Left lung (tissue), 10 donors: Measurements from ENCODE around the gene ZNF597. TPM values are rescaled to one million over a fixed set of nuclear protein-coding genes. Genes with fewer than 3 reads are reported as not detected.
A peak's percentile ranks its signal among the peaks of the same experiment; 100 is the strongest.

Source experiments
- ATAC-seq: fragments of 200-7000 bp; cut with Tn5 transposase; one replicate; pipeline ENCODE4 v1.9.1; 2020; ENCODE audit warnings: moderate library complexity
- DNase-seq, 4 donors: peaks; one replicate each; pipeline ENCODE4 v3.0.0-alpha.2; 2013 to 2020
- H3K27ac ChIP-seq, 2 donors: fragments of 200-600 bp; sonication (generic) in 1 of 2; one replicate each; pipeline versions ENCODE4 v1.5.0 to v1.8.0; 2020 to 2021
- H3K27me3 ChIP-seq, 2 donors: fragments of 200-600 bp; sonication (generic) in 1 of 2; one replicate each; pipeline versions ENCODE4 v1.5.0 to v1.8.0; 2020 to 2021
- H3K36me3 ChIP-seq, 2 donors: fragments of 200-600 bp; sonication (generic) in 1 of 2; one replicate each; pipeline versions ENCODE4 v1.5.0 to v1.8.0; 2020 to 2021
- H3K4me1 ChIP-seq, 2 donors: fragments of 200-600 bp; one replicate each; pipeline ENCODE4 v1.8.0; 2021
- H3K4me3 ChIP-seq, 2 donors: fragments of 200-600 bp; sonication (generic) in 1 of 2; one replicate each; pipeline versions ENCODE4 v1.5.0 to v1.8.0; 2020 to 2021; ENCODE audit warnings: mild to moderate bottlenecking in 1 of 2
- H3K9me3 ChIP-seq, 2 donors: fragments of 200-600 bp; sonication (generic) in 1 of 2; one replicate each; pipeline versions ENCODE4 v1.5.0 to v1.8.0; 2020 to 2021
- intact Hi-C, 2 donors: fragments of 100-400 bp; cut with DNase I; formaldehyde crosslinking; loops; one replicate each; pipeline versions ENCODE4 v1.11.2 to v1.14.2; 2022
- polyA plus RNA-seq, 6 donors: library from polyadenylated mRNA; unstranded; fragments of 120-200 nt; gene quantifications; one replicate each; pipeline ENCODE4 v1.2.1, GENCODE V29; 2013; ENCODE audit not compliant: insufficient read length in 6 of 6
- total RNA-seq, 2 donors: library from RNA; stranded (reverse); fragmentation: NEBNext Ultra II Directional; extraction: Animal tissue kit (Norgen Biotek cat#: 25700); gene quantifications; one replicate each; pipeline ENCODE4 v1.2.1, GENCODE V29; 2021
- TF ChIP-seq, protein P1 (sequence below), 2 donors: fragments of 200-600 bp; sonication (generic) in 1 of 2; IDR thresholded peaks; one replicate each; pipeline versions ENCODE4 v1.5.0 to v1.8.0; 2021; ENCODE audit warnings: antibody characterized with exemption in 2 of 2
- donor health status: DM: no; HTN: yes; CAD: no.
- donor health status: DM: no; HTN: no; CAD: no.

The ZNF597 gene
- total and polyA plus RNA-seq, 8 donors, result 3.2 to 4.8 (median 4.2) TPM

DNA sequence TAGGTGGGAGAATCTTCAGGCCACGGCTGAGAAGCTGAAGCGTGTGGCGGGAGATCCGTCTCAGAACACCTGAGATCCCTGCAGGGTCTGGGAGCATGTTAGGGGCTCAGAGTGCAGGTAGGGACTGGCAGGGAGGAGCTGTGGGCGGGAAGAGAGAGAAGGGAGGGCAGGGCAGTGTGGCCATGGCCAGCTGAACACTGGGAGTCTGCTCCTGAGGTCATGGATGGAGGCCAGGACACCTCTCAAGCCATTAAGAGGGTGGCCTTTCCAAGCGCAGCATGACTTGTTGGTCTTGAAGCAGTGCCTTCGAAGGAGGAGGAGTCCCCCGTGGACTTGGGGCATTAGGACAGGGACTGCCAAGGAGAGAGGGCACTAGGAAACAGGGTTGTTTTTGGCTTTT lies 23.9 kb upstream of the ZNF597 start:
- Histone ChIP-seq H3K9me3 (no peaks in the 10 kb centered on the region), H3K36me3 (peaks cover 0 to 36% of the 10 kb centered on the region in 2 donors), H3K4me3 (no peak overlapping the region), H3K27me3 (no peaks in the 10 kb centered on the region), H3K27ac (no peak overlapping the region), H3K4me1 (peaks cover 0 to 42% of the 10 kb centered on the region in 2 donors)
- ATAC-seq (peak; percentile 78), DNase-seq (no peak)
- intact Hi-C loops, result no loop called here
- TF ChIP-seq, protein P1, sequence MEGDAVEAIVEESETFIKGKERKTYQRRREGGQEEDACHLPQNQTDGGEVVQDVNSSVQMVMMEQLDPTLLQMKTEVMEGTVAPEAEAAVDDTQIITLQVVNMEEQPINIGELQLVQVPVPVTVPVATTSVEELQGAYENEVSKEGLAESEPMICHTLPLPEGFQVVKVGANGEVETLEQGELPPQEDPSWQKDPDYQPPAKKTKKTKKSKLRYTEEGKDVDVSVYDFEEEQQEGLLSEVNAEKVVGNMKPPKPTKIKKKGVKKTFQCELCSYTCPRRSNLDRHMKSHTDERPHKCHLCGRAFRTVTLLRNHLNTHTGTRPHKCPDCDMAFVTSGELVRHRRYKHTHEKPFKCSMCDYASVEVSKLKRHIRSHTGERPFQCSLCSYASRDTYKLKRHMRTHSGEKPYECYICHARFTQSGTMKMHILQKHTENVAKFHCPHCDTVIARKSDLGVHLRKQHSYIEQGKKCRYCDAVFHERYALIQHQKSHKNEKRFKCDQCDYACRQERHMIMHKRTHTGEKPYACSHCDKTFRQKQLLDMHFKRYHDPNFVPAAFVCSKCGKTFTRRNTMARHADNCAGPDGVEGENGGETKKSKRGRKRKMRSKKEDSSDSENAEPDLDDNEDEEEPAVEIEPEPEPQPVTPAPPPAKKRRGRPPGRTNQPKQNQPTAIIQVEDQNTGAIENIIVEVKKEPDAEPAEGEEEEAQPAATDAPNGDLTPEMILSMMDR (IDR thresholded peaks at IDR 0.05), result no peak

DNA sequence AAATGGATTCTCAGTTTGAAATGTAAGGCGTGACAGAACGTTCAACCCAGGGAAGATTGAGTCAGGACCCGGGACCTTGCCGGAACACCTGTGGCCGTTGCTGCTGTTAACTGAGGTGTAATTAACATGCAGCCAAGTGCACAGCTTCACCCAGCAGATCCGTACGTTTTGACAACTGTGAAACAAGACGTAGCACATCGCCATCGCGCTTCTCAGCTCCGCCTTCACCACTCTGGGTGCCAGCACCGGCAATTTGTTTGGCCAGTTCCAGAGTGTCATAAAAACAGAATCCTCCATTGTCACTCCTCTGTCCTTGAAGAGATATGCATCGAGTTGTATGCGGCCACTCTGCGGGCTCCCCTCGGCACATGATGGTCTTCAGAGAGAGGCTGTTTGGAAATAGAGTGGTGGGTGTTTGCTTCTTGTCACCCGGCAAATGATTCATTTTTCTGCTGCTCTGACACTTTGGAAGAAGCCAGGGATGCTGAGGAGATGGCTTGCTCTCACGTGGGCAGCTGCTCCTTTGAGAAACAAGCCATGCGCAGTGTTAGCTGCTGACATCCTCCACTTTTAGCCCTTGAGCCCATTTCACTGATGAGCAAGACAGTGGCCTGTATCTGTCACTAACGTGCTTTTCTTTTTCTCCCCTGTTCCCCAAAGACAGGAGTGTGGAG lies 22.7 kb upstream of the ZNF597 start:
- Histone ChIP-seq H3K27ac (no peak overlapping the region), H3K27me3 (no peaks in the 10 kb centered on the region), H3K4me1 (peaks cover 3 to 53% of the 10 kb centered on the region in 2 donors), H3K36me3 (peaks cover 0 to 33% of the 10 kb centered on the region in 2 donors), H3K4me3 (no peak overlapping the region), H3K9me3 (no peaks in the 10 kb centered on the region)
- TF ChIP-seq, protein P1 (IDR thresholded peaks at IDR 0.05), result no peak
- DNase-seq (no peak), ATAC-seq (no peak)
- intact Hi-C loops, result no loop called here

DNA sequence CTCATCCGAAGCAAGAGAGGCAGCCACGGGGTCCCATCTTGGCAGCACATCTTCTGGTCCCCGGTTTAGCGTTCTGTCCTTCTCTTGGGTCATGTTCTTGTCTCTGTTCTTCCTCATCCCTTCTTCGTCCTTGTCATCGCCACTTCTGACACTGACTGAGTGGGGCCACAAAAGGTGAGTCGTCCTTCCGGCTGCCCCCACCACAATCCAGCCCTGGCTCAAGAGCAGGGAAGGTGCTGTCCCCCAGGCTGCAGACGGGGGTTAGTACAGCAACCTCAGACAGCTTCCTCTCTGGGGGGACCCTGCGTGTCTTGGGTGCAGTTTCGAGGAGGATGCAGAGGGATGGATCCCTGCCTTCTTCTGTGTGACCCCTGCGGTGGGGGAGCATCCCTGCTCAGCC lies 22.0 kb upstream of the ZNF597 start:
- ATAC-seq (no peak), DNase-seq (no peak)
- H3K9me3 ChIP-seq, result no peaks in the 10 kb centered on the region
- intact Hi-C loops, result no loop called here
- TF ChIP-seq, protein P1 (IDR thresholded peaks at IDR 0.05), result no peak
- no peak overlapping the region for H3K27ac ChIP-seq
- H3K27me3 ChIP-seq, result no peaks in the 10 kb centered on the region
- peaks cover 11 to 60% of the 10 kb centered on the region in 2 donors for H3K4me1 ChIP-seq
- peaks cover 0 to 33% of the 10 kb centered on the region in 2 donors for H3K36me3 ChIP-seq
- H3K4me3 ChIP-seq, result no peak overlapping the region

DNA sequence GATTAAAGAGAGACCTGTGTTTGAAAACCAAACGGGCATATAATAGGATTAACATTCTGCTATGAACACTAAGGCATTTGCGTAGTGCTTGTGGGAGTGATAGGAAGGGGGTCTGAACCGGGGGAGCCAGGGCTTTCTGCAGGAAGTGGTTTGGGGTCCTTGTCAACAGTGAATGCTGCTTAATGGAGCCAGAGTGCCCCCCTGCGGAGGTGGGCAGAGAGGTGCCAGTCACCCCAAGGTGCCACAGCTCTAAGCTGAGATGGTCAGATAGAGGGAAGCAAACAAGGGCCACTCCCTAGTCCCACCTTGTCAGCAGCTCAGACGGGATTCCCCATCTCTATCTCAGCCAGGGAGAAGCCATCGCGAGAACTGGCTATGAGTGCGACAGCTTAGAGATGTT lies 17.8 kb upstream of the ZNF597 start:
- ATAC-seq, result no peak
- TF ChIP-seq, protein P1 (IDR thresholded peaks at IDR 0.05), result no peak
- Histone ChIP-seq H3K27me3 (no peaks in the 10 kb centered on the region), H3K36me3 (peaks cover 0 to 10% of the 10 kb centered on the region in 2 donors), H3K4me1 (peaks cover 30 to 70% of the 10 kb centered on the region in 2 donors), H3K9me3 (no peaks in the 10 kb centered on the region), H3K4me3 (no peak overlapping the region), H3K27ac (peak overlapping the region in 1 of 2 donors; percentile 5)
- no peak for DNase-seq
- intact Hi-C loops, result no loop called here

DNA sequence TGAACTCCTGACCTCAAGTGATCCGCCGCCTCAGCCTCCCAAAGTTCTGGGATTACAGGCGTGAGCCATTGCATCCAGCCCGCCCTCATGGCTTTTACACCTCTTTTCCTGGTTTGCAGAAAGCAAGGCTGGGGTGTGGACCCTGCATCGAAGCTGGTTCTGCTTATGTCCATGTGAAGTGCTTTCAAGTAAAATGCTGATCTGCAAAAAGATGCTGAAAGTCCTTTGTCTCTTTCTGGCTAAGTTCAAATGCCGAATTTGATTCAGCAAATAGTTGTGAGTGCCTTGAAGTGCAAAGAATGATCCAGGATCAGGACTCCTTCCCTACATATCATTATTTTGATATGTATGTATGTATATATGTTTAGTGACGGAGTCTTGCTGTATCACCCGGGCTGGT lies 17.3 kb upstream of the ZNF597 start:
- TF ChIP-seq, protein P1 (IDR thresholded peaks at IDR 0.05), result no peak
- ATAC-seq, result no peak
- DNase-seq, result no peak
- intact Hi-C loops, result no loop called here
- Histone ChIP-seq H3K36me3 (peaks cover 0 to 4% of the 10 kb centered on the region in 2 donors), H3K4me3 (no peak overlapping the region), H3K9me3 (no peaks in the 10 kb centered on the region), H3K27ac (peak overlapping the region in 1 of 2 donors; percentile 5), H3K4me1 (peaks cover 30 to 73% of the 10 kb centered on the region in 2 donors), H3K27me3 (no peaks in the 10 kb centered on the region)
